PC-9 (cell line): ENCODE results near the gene B4GALT1. TPM values are rescaled to one million over a fixed set of nuclear protein-coding genes. Genes with fewer than 3 reads are reported as not detected.

Experiments
- BruUV-seq: library from RNA; stranded (reverse); fragments of 400-500 nt; replicated peaks from 2 replicates; lab custom pipeline; 2021; lab: Mats Ljungman, UMichigan
- CTCF ChIA-PET: fragments of 300-600 bp; sonication (Branson Sonifier 250); formaldehyde crosslinking; loops from one replicate; lab custom pipeline; 2022; ENCODE audit warnings: antibody characterized with exemption; lab: Charles Lee
- POLR2A ChIA-PET: fragments of 300-600 bp; sonication (Branson Sonifier 250); formaldehyde crosslinking; loops from one replicate; lab custom pipeline; 2022; ENCODE audit warnings: antibody characterized with exemption; ENCODE audit not compliant: unreplicated experiment; lab: Charles Lee
- DNase-seq, 2 experiments: peaks; one replicate each; pipeline versions ENCODE4 v3.0.0 to v3.0.0-alpha.2; 2015 to 2022; ENCODE audit warnings: mixed read lengths in 1 of 2
- H2AFZ ChIP-seq: fragments of 200-600 bp; sonication (generic); 2 replicates; pipeline ENCODE4 v1.8.1; 2017; ENCODE audit warnings: antibody characterized with exemption
- H3F3A ChIP-seq: fragments of 200-600 bp; sonication (generic); 2 replicates; pipeline ENCODE4 v1.8.1; 2017; ENCODE audit warnings: antibody characterized with exemption, mild to moderate bottlenecking, low read depth; ENCODE audit not compliant: insufficient read depth
- H3K27ac ChIP-seq: fragments of 200-600 bp; sonication (generic); 2 replicates; pipeline ENCODE4 v1.6.1; 2016; ENCODE audit warnings: mixed run types
- H3K27me3 ChIP-seq: fragments of 200-600 bp; sonication (generic); 2 replicates; pipeline ENCODE4 v1.6.1; 2016; ENCODE audit warnings: low read depth, mixed run types; ENCODE audit not compliant: insufficient read depth
- H3K36me3 ChIP-seq: fragments of 200-600 bp; sonication (generic); 2 replicates; pipeline ENCODE4 v1.6.1; 2016; ENCODE audit warnings: low read depth, mixed run types
- H3K4me1 ChIP-seq: fragments of 200-600 bp; sonication (generic); replicated peaks from 2 replicates; pipeline ENCODE4 v1.6.1; 2016; ENCODE audit warnings: mixed run types; ENCODE audit not compliant: insufficient read depth
- H3K4me2 ChIP-seq: fragments of 200-600 bp; sonication (generic); 2 replicates; pipeline ENCODE4 v1.6.1; 2017; ENCODE audit warnings: mixed run types
- H3K4me3 ChIP-seq: fragments of 200-600 bp; sonication (generic); 2 replicates; pipeline ENCODE4 v1.6.1; 2016; ENCODE audit warnings: mixed run types
- H3K79me2 ChIP-seq: fragments of 200-600 bp; sonication (generic); 2 replicates; pipeline ENCODE4 v1.6.1; 2017; ENCODE audit warnings: low read depth, mixed run types
- H3K9me2 ChIP-seq: fragments of 200-600 bp; sonication (generic); 2 replicates; pipeline ENCODE4 v1.8.1; 2017; ENCODE audit warnings: mild to moderate bottlenecking; ENCODE audit not compliant: insufficient read depth
- H3K9me3 ChIP-seq: fragments of 200-600 bp; sonication (generic); 2 replicates; pipeline ENCODE4 v1.8.1; 2016; ENCODE audit warnings: low read depth; ENCODE audit not compliant: insufficient read depth
- H4K20me1 ChIP-seq: fragments of 200-600 bp; sonication (generic); 2 replicates; pipeline ENCODE4 v1.8.1; 2017; ENCODE audit not compliant: insufficient read depth
- CTCF ChIP-seq: fragments of 200-600 bp; sonication (generic); conservative IDR thresholded peaks from 2 replicates; pipeline ENCODE4 v1.6.1; 2017; ENCODE audit warnings: mixed run types, antibody characterized with exemption, mild to moderate bottlenecking, moderate library complexity
- EZH2 ChIP-seq: fragments of 200-600 bp; sonication (generic); IDR thresholded peaks from 2 replicates; pipeline ENCODE4 v1.8.0; 2017; ENCODE audit warnings: antibody characterized with exemption, low read depth
- intact Hi-C: fragments of 100-400 bp; cut with micrococcal nuclease; formaldehyde crosslinking; loops from one replicate; pipeline ENCODE4 v1.10.0; 2022; ENCODE audit not compliant: unreplicated experiment
- total RNA-seq: library from RNA; stranded (reverse); gene quantifications from 2 replicates; pipeline ENCODE4 v1.2.3, GENCODE V29; 2021

B4GALT1 gene
- total RNA-seq, 1 experiment from 2014 or later: 87.2 TPM

DNA sequence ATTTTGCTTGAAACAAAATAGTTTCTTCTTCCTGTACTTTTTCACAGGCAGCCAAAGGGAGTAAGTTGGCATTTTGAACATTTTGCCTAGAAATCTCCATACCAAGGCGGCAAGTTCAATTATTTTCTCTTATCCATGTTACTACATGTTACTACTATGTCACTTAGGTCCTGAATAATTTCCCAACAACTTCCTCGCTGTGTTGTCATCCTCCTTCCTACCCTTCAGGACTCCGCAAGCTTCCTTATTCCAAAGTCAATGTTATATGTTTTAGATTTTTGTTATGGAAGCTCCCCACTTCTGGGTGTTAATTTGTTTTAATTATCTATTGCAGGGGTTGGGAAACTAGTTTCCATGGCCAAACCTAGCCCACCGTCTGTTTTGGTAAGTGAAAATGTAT, 9.9 kb upstream of the B4GALT1 start:
- no peak overlapping the region for H3K4me2 ChIP-seq
- CTCF ChIA-PET: no interaction called here
- peaks cover 13% of the 10 kb centered on the region for H3F3A ChIP-seq
- no TSS peak for BruUV-seq
- H3K9me3 ChIP-seq: no peaks in the 10 kb centered on the region
- no peak overlapping the region for H3K27ac ChIP-seq
- H4K20me1 ChIP-seq: no peaks in the 10 kb centered on the region
- POLR2A ChIA-PET: no interaction called here
- no peak overlapping the region for H3K4me3 ChIP-seq
- H3K9me2 ChIP-seq: no peaks in the 10 kb centered on the region
- H3K27me3 ChIP-seq: no peaks in the 10 kb centered on the region
- DNase-seq: no peak
- H3K4me1 ChIP-seq: peaks cover 12% of the 10 kb centered on the region
- no peaks in the 10 kb centered on the region for H3K79me2 ChIP-seq
- H3K36me3 ChIP-seq: no peaks in the 10 kb centered on the region
- no peak overlapping the region for H2AFZ ChIP-seq
- intact Hi-C loops: no loop called here
- TF ChIP-seq EZH2 (no peak), CTCF (no peak)

DNA sequence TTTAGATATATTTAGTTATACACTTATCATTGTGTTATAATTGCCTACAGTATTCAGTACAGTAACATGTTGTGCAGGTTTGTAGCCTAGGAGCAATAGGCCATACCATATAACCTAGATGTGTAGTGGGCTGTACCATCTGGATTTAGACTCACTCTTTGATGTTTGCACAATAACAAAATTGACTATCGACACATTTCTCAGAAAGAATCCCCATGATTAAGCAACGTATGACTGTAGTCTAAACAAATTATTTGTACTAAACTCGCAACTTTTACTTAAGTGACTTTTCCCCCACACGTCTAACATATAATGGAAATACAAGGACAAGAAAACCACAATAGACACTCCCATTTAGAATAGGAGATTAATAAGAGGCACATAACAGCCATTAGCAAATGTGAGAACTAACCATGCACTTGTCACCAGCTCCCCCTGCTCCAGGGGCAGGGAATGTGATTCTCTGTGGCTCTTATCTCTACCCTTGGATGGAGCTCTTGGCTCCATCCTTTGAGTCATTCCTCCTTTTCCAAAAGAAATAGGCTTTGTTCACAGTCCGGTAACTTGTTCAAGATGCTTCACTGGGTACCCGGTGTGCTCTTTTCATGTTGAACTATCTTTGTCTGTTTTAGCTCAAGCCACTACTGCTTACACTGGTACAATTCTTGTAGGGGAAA, 8.7 kb upstream of the B4GALT1 start:
- DNase-seq: no peak
- H3K27me3 ChIP-seq: no peaks in the 10 kb centered on the region
- no peak overlapping the region for H2AFZ ChIP-seq
- peaks cover 21% of the 10 kb centered on the region for H3F3A ChIP-seq
- H3K9me2 ChIP-seq: no peaks in the 10 kb centered on the region
- H3K9me3 ChIP-seq: no peaks in the 10 kb centered on the region
- no peak overlapping the region for H3K4me2 ChIP-seq
- H3K36me3 ChIP-seq: no peaks in the 10 kb centered on the region
- TF ChIP-seq EZH2 (no peak), CTCF (no peak)
- no TSS peak for BruUV-seq
- no peaks in the 10 kb centered on the region for H4K20me1 ChIP-seq
- no peak overlapping the region for H3K4me3 ChIP-seq
- intact Hi-C loops: no loop called here
- peaks cover 24% of the 10 kb centered on the region for H3K4me1 ChIP-seq
- no peaks in the 10 kb centered on the region for H3K79me2 ChIP-seq
- POLR2A ChIA-PET: no interaction called here
- CTCF ChIA-PET: no interaction called here
- H3K27ac ChIP-seq: no peak overlapping the region

DNA sequence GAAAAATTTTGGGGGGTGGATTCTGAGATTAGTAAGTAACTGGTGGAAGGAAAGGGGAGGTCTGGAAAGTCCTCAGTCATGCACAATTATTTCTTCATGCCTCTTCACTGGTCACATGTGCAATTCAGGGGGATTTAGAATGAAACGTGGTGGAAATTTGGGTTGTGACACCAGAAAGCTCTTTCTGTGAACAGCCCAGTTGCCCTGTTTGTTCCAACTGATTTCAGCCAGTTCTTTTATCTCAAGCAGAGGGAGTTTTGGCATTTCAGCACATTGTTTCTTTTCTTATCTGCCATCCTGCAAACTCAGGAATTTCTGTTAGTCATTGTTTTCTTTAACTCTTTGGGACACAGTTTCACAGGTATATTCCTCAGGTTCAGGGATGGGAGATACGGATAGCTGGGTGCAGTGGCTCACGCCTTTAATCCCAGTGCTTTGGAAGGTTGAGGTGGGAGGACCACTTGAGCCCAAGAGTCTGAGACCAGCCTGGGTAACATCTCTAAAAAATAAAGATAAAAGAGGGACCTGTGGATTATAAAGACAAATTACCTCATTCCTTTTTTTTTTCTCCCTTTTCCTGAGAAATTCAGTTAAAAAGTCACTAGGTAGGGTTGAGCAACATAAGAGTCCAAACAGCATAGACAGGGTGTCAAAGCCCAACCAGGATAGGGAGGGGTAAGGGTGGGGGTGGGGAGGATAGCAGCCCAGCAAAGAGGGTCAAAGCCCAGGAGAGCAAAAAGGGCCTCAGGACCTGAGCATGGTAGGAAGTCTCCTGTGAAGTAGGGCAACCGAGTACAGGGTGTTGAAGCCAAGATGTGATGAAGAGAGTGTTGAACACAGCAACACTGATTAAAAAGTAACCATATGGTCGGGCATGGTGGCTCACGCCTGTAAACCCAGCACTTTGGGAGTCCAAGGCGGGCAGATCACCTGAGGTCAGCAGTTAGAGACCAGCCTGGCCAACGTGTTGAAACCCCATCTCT, 5.4 kb upstream of the B4GALT1 start:
- ChIA-PET POLR2A (interaction anchor here (0.5 kb wide), 1 partner anchor 46 kb away, joined by 3 read pairs; no protein-coding TSS in a partner anchor), CTCF (no interaction called here)
- Histone ChIP-seq H3K79me2 (no peaks in the 10 kb centered on the region), H3F3A (peaks cover 21% of the 10 kb centered on the region), H3K9me2 (no peaks in the 10 kb centered on the region), H3K36me3 (no peaks in the 10 kb centered on the region), H3K9me3 (no peaks in the 10 kb centered on the region), H4K20me1 (no peaks in the 10 kb centered on the region), H3K4me2 (peak overlapping the region; percentile 66), H3K4me3 (no peak overlapping the region; the same call in 1 of the 2 replicates), H3K27ac (peak overlapping the region; percentile 84), H3K27me3 (no peaks in the 10 kb centered on the region), H3K4me1 (peaks cover 34% of the 10 kb centered on the region), H2AFZ (no peak overlapping the region; the same call in 1 of the 2 replicates)
- TF ChIP-seq CTCF (no peak), EZH2 (no peak)
- BruUV-seq: no TSS peak
- peak in 1 of 2 experiments; percentile 79 for DNase-seq
- intact Hi-C loops: no loop called here
